HEK293 (cell line): Measurements from ENCODE around the gene PTCD1.

ENCODE experiments used
- CTCF ChIA-PET: fragments of 350-600 bp; formaldehyde crosslinking; extraction: SDS; loops from one replicate; lab custom pipeline; 2021; ENCODE audit warnings: antibody characterized with exemption; lab: Yijun Ruan, JAX
- POLR2A ChIA-PET: fragments of 300-600 bp; formaldehyde crosslinking; extraction: SDS; loops from one replicate; lab custom pipeline; 2020; ENCODE audit warnings: antibody characterized with exemption, inconsistent platforms; lab: Yijun Ruan, JAX
- H3K27ac ChIP-seq: fragments of 200-500 bp; sonication (Bioruptor generic); 2 replicates; pipeline ENCODE4 v1.5.1; 2014; ENCODE audit warnings: low read depth, low read length, control low read depth, inconsistent platforms; ENCODE audit errors: extremely low read depth
- H3K36me3 ChIP-seq, 2 experiments: fragments of 200-500 bp in 1 of 2; sonication (Bioruptor generic) in 1 of 2; 1 replicate in 1 of 2; 2 replicates in 1 of 2; pipeline ENCODE4 v1.5.1; 2014 to 2017; ENCODE audit warnings: inconsistent platforms in 2 of 2, low read length in 2 of 2; ENCODE audit not compliant: control insufficient read depth in 2 of 2, insufficient read depth in 1 of 2
- H3K4me1 ChIP-seq: fragments of 200-500 bp; sonication (Bioruptor generic); 2 replicates; pipeline ENCODE4 v1.5.1; 2014; ENCODE audit warnings: mild to moderate bottlenecking, low read length, inconsistent platforms; ENCODE audit not compliant: control insufficient read depth, insufficient read depth
- H3K4me3 ChIP-seq: 2 replicates; pipeline ENCODE4 v1.5.1; 2011; ENCODE audit warnings: low read depth, mild to moderate bottlenecking, control low read depth, low read length, moderate library complexity
- H3K9me3 ChIP-seq: fragments of 200-500 bp; sonication (Bioruptor generic); 2 replicates; pipeline ENCODE4 v1.5.1; 2014; ENCODE audit warnings: low read depth, low read length, inconsistent platforms; ENCODE audit not compliant: control insufficient read depth, insufficient read depth
- GLIS1 ChIP-seq: fragments of 450-650 bp; formaldehyde crosslinking; IDR thresholded peaks from 2 replicates; pipeline ENCODE4 v1.5.1; 2016; ENCODE audit warnings: missing biosample characterization, missing genetic modification characterization
- SCRT1 ChIP-seq: fragments of 450-650 bp; formaldehyde crosslinking; IDR thresholded peaks from 2 replicates; pipeline ENCODE4 v1.5.1; 2016; ENCODE audit warnings: missing biosample characterization, missing genetic modification characterization, borderline replicate concordance
- SCRT2 ChIP-seq: fragments of 450-650 bp; formaldehyde crosslinking; IDR thresholded peaks from 2 replicates; pipeline ENCODE4 v1.5.1; 2016; ENCODE audit warnings: missing biosample characterization, missing genetic modification characterization
- YY1 ChIP-seq: fragments of 450-650 bp; formaldehyde crosslinking; IDR thresholded peaks from 2 replicates; pipeline ENCODE4 v1.5.1; 2018; ENCODE audit warnings: missing biosample characterization, missing genetic modification characterization
- ZNF157 ChIP-seq: fragments of 450-650 bp; formaldehyde crosslinking; IDR thresholded peaks from 2 replicates; pipeline ENCODE4 v1.5.1; 2016; ENCODE audit warnings: missing biosample characterization, missing genetic modification characterization
- ZNF23 ChIP-seq: fragments of 450-650 bp; formaldehyde crosslinking; IDR thresholded peaks from 2 replicates; pipeline ENCODE4 v1.5.1; 2016; ENCODE audit warnings: missing biosample characterization, missing genetic modification characterization, borderline replicate concordance
- ZNF416 ChIP-seq: fragments of 450-650 bp; formaldehyde crosslinking; IDR thresholded peaks from 2 replicates; pipeline ENCODE4 v1.5.1; 2016; ENCODE audit warnings: missing biosample characterization, missing genetic modification characterization
- ZNF530 ChIP-seq: fragments of 450-650 bp; formaldehyde crosslinking; IDR thresholded peaks from 2 replicates; pipeline ENCODE4 v1.5.1; 2016; ENCODE audit warnings: low read depth, missing biosample characterization, missing genetic modification characterization
- ZNF747 ChIP-seq: fragments of 450-650 bp; formaldehyde crosslinking; IDR thresholded peaks from 2 replicates; pipeline ENCODE4 v1.5.1; 2016; ENCODE audit warnings: missing biosample characterization, missing genetic modification characterization
- ZNF768 ChIP-seq: fragments of 450-650 bp; formaldehyde crosslinking; IDR thresholded peaks from 2 replicates; pipeline ENCODE4 v1.5.1; 2018; ENCODE audit warnings: missing biosample characterization, mild to moderate bottlenecking, missing genetic modification characterization
- ZNF776 ChIP-seq: fragments of 450-650 bp; formaldehyde crosslinking; IDR thresholded peaks from 2 replicates; pipeline ENCODE4 v1.5.0; 2017; ENCODE audit warnings: missing biosample characterization, missing genetic modification characterization, borderline replicate concordance
- TF ChIP-seq, protein P1 (sequence below): fragments of 450-650 bp; formaldehyde crosslinking; IDR thresholded peaks from 2 replicates; pipeline ENCODE4 v1.5.1; 2016; ENCODE audit warnings: missing biosample characterization, missing genetic modification characterization
- TF ChIP-seq, protein P2 (sequence below): fragments of 450-650 bp; formaldehyde crosslinking; IDR thresholded peaks from 2 replicates; pipeline ENCODE4 v1.5.1; 2016; ENCODE audit warnings: missing biosample characterization, missing genetic modification characterization
- TF ChIP-seq, protein P3 (sequence below): fragments of 450-650 bp; formaldehyde crosslinking; IDR thresholded peaks from 2 replicates; pipeline ENCODE4 v1.5.1; 2016; ENCODE audit warnings: missing biosample characterization, missing genetic modification characterization
- TF ChIP-seq, protein P4 (sequence below): IDR thresholded peaks from 2 replicates; pipeline ENCODE4 v1.6.1; 2011; ENCODE audit warnings: mild to moderate bottlenecking, low read depth, low read length, borderline replicate concordance

PTCD1 gene

DNA sequence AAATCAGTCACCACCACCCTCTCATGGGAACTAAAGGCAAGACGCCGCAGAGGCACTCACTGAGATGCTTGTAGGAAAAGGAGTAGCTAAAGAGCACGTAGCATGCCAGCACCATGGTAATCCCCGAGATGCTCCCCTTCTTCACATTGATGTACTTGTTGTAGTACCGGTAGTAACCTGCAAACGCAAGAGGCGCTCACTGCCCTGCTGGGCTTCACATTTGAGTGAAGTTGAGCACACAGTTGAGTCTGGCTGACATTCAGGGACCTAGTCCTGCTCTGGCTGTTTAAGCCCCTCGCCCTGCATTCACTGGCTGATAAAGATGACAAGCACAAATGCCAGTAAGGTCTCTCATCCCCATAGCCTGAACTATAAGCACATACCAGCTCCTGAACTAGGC is 20.5 kb upstream of the PTCD1 start (continued):
- TF ChIP-seq, protein P1, sequence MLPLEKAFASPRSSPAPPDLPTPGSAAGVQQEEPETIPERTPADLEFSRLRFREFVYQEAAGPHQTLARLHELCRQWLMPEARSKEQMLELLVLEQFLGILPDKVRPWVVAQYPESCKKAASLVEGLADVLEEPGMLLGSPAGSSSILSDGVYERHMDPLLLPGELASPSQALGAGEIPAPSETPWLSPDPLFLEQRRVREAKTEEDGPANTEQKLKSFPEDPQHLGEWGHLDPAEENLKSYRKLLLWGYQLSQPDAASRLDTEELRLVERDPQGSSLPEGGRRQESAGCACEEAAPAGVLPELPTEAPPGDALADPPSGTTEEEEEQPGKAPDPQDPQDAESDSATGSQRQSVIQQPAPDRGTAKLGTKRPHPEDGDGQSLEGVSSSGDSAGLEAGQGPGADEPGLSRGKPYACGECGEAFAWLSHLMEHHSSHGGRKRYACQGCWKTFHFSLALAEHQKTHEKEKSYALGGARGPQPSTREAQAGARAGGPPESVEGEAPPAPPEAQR (tag by site-specific recombination) = no peak

DNA sequence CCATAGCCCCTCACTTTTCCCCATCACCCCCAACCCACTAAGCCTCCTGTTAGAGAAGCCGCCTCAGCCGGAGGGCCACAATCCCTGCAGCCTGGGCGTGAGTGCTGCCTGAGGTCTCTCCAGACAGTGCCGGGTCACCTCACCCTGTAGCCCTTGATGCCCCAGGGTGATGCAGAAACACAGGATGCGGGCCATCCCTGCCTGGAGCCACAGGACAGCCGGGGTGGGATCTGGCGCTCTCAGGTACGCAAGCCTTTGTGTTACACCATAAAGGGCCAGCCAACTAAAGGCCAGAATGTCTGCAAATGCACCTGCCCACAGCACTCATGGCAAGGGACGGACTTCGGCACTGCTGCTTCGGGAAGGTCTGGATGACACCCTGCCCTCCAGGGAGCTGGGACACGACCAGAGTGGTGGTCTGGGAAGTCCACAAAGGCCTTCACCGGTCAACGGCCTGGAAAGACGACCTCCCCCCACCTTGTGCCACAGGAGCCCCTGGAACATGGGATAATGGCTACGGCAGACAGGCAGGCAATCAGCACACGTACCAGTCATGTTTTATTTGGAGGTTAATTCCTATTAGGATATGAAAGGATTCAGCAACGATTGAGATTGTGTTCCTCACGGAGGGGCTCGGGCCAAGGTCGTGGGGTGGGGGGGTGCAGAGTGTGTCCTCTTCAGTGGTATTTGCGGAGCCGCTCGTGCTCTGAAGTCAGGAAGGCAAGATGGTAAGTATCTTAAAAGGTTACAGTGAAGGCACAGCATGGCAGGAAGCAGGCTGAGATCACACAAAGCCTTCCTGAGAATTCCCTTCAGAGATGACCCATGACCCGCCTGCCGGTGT is 19.3 kb upstream of the PTCD1 start:
- no peak overlapping the region for H3K4me3 ChIP-seq
- peaks cover 11 to 87% of the 10 kb centered on the region in 2 experiments; a peak in 2 of 3 replicates for H3K36me3 ChIP-seq
- H3K4me1 ChIP-seq = no peaks in the 10 kb centered on the region
- H3K9me3 ChIP-seq = no peaks in the 10 kb centered on the region
- no peak overlapping the region; the same call in 1 of the 2 replicates for H3K27ac ChIP-seq
- TF ChIP-seq ZNF530 (no peak), YY1 (tag by site-specific recombination) (no peak), ZNF768 (tag by site-specific recombination) (no peak), ZNF416 (no peak), ZNF23 (tag by site-specific recombination) (no peak), GLIS1 (no peak), ZNF157 (tag by site-specific recombination) (no peak), ZNF776 (tag by site-specific recombination) (no peak)
- TF ChIP-seq, protein P2, sequence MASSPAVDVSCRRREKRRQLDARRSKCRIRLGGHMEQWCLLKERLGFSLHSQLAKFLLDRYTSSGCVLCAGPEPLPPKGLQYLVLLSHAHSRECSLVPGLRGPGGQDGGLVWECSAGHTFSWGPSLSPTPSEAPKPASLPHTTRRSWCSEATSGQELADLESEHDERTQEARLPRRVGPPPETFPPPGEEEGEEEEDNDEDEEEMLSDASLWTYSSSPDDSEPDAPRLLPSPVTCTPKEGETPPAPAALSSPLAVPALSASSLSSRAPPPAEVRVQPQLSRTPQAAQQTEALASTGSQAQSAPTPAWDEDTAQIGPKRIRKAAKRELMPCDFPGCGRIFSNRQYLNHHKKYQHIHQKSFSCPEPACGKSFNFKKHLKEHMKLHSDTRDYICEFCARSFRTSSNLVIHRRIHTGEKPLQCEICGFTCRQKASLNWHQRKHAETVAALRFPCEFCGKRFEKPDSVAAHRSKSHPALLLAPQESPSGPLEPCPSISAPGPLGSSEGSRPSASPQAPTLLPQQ = no peak
- TF ChIP-seq, protein P3, sequence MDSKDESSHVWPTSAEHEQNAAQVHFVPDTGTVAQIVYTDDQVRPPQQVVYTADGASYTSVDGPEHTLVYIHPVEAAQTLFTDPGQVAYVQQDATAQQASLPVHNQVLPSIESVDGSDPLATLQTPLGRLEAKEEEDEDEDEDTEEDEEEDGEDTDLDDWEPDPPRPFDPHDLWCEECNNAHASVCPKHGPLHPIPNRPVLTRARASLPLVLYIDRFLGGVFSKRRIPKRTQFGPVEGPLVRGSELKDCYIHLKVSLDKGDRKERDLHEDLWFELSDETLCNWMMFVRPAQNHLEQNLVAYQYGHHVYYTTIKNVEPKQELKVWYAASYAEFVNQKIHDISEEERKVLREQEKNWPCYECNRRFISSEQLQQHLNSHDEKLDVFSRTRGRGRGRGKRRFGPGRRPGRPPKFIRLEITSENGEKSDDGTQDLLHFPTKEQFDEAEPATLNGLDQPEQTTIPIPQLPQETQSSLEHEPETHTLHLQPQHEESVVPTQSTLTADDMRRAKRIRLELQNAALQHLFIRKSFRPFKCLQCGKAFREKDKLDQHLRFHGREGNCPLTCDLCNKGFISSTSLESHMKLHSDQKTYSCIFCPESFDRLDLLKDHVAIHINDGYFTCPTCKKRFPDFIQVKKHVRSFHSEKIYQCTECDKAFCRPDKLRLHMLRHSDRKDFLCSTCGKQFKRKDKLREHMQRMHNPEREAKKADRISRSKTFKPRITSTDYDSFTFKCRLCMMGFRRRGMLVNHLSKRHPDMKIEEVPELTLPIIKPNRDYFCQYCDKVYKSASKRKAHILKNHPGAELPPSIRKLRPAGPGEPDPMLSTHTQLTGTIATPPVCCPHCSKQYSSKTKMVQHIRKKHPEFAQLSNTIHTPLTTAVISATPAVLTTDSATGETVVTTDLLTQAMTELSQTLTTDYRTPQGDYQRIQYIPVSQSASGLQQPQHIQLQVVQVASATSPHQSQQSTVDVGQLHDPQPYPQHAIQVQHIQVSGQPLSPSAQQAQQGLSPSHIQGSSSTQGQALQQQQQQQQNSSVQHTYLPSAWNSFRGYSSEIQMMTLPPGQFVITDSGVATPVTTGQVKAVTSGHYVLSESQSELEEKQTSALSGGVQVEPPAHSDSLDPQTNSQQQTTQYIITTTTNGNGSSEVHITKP = no peak
- TF ChIP-seq, protein P4, sequence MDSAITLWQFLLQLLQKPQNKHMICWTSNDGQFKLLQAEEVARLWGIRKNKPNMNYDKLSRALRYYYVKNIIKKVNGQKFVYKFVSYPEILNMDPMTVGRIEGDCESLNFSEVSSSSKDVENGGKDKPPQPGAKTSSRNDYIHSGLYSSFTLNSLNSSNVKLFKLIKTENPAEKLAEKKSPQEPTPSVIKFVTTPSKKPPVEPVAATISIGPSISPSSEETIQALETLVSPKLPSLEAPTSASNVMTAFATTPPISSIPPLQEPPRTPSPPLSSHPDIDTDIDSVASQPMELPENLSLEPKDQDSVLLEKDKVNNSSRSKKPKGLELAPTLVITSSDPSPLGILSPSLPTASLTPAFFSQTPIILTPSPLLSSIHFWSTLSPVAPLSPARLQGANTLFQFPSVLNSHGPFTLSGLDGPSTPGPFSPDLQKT = no peak
- TF ChIP-seq, all 188 proteins: peak for 0
- ChIA-PET CTCF (no interaction called here), POLR2A (interaction anchor here (1.5 kb wide), 1 partner anchor 19 kb away, joined by 4 read pairs; the partner anchor contains the start of genes CPSF4 and PTCD1)

DNA sequence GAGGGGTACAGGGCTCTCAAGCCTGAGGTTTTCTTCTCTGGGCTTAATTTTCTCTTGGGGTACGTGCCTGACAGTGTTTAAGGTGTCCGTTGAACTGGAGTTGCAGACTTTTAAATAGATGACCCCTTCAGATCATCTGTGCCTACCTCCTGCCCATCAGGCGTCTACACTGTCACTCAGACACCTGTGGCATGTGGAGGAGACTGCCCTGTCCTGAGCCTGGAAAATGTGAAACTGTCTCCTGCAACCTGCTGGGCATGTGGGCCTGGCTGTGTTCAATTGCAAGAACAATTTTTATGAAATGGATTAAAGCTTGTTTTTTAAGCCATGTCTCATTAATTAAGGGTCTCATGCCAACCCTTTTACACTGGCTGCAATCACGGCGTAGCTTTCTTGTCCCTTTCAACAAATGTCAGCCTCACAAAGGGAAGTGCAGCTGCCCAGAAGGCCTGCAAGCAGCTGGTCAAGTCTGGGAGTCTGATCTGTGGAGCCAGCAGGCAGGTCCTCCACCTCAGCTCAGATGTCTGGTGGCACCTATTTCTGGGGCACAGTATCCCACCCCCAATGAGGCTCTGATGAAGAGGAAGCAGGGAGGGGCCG is 18.6 kb upstream of the PTCD1 start:
- no peak overlapping the region for H3K4me3 ChIP-seq
- ChIA-PET POLR2A (interaction anchor here (0.5 to 1.5 kb wide), 5 partner anchors 8 to 358 kb away, joined by 3 to 5 read pairs (median 4); partner anchors contain the start of genes CPSF4, PTCD1 and ZNF394), CTCF (no interaction called here)
- no peaks in the 10 kb centered on the region for H3K9me3 ChIP-seq
- H3K36me3 ChIP-seq = peaks cover 11 to 90% of the 10 kb centered on the region in 2 experiments; a peak in 2 of 3 replicates
- H3K27ac ChIP-seq = no peak overlapping the region
- TF ChIP-seq SCRT1 (tag by site-specific recombination) (peak; percentile 78; the same call in 1 of the 2 replicates), ZNF747 (tag by site-specific recombination) (no peak), SCRT2 (tag by site-specific recombination) (peak; percentile 88)
- no peaks in the 10 kb centered on the region for H3K4me1 ChIP-seq
